Lung (tissue), 12 donors: ENCODE results near the gene NELL2. TPM values are rescaled to one million over a fixed set of nuclear protein-coding genes. Genes with fewer than 3 reads are reported as not detected.
"Not testable (repeated sequence)": the region's sequence is repeated elsewhere in the genome, so short reads cannot be mapped to it uniquely, and the experiment has no call there.

ENCODE experiments used
- ATAC-seq: fragments of 200-7000 bp; cut with Tn5 transposase; one replicate; pipeline ENCODE4 v1.9.1; 2020; ENCODE audit warnings: moderate number of reproducible peaks; ENCODE audit not compliant: insufficient read depth, low FRiP score
- DNase-seq, 3 donors: peaks; one replicate each; pipeline ENCODE4 v3.0.0-alpha.2; 2013 to 2017
- H3K27ac ChIP-seq, 2 donors: one replicate each; pipeline ENCODE4 v1.5.1; 2013; ENCODE audit warnings: mild to moderate bottlenecking in 2 of 2, moderate library complexity in 2 of 2, control low read depth in 1 of 2, inconsistent platforms in 1 of 2, low read depth in 1 of 2, low read length in 1 of 2
- H3K27me3 ChIP-seq, 3 donors: one replicate each; pipeline ENCODE4 v1.5.1; 2013; ENCODE audit warnings: low read length in 2 of 3; ENCODE audit not compliant: control insufficient read depth in 3 of 3, insufficient read depth in 3 of 3
- H3K36me3 ChIP-seq, 4 donors: one replicate each; pipeline ENCODE4 v1.5.1; 2013; ENCODE audit warnings: low read length in 4 of 4, mild to moderate bottlenecking in 1 of 4, moderate library complexity in 1 of 4; ENCODE audit not compliant: control insufficient read depth in 4 of 4, insufficient read depth in 4 of 4
- H3K4me1 ChIP-seq, 5 donors: one replicate each; pipeline ENCODE4 v1.5.1; 2013; ENCODE audit warnings: low read length in 5 of 5, mild to moderate bottlenecking in 2 of 5, moderate library complexity in 1 of 5; ENCODE audit not compliant: control insufficient read depth in 5 of 5, insufficient read depth in 5 of 5
- H3K4me3 ChIP-seq: one replicate; pipeline ENCODE4 v1.5.1; 2013; ENCODE audit warnings: mild to moderate bottlenecking, control low read depth, moderate library complexity
- H3K9ac ChIP-seq, 2 donors: one replicate each; pipeline ENCODE4 v1.5.1; 2013; ENCODE audit warnings: low read length in 2 of 2, control low read depth in 1 of 2; ENCODE audit not compliant: insufficient read depth in 1 of 2
- H3K9me3 ChIP-seq, 4 donors: one replicate each; pipeline ENCODE4 v1.5.1; 2013; ENCODE audit warnings: low read length in 3 of 4, mild to moderate bottlenecking in 1 of 4, moderate library complexity in 1 of 4; ENCODE audit not compliant: control insufficient read depth in 4 of 4, insufficient read depth in 3 of 4
- WGBS, 2 donors: extraction: QIAGEN DNeasy Blood & Tissue Kit; methylation state at CpG; one replicate each; pipeline ENCODE4 v1.1.7; 2013; 5-methylcytosine and 5-hydroxymethylcytosine counted together
- polyA plus RNA-seq, 2 donors: library from polyadenylated mRNA; stranded (reverse); fragments of 200-250 nt; gene quantifications; one replicate each; pipeline ENCODE4 v1.2.1, GENCODE V29; 2013
- total RNA-seq, 2 donors: library from RNA; depleted of rRNA in 1 of 2; stranded (reverse); fragments of >200 nt in 1 of 2; gene quantifications; one replicate each; pipeline ENCODE4 v1.2.1, GENCODE V29; 2014 to 2021
- TF ChIP-seq, protein P1 (sequence below): IDR thresholded peaks from 2 replicates; pipeline ENCODE4 v1.5.1; 2012; ENCODE audit warnings: mild to moderate bottlenecking; ENCODE audit errors: control extremely low read depth, extremely low read depth
- donor health status: control.
- donor health status: control.
- donor health status: Bipolar disorder and iron deficiency.
- donor health status: healthy.
- donor health status: DM: yes; HTN: yes; CAD: no.

Gene NELL2
- total and polyA plus RNA-seq, 4 donors: 2.2 to 15.9 (median 8.6) TPM

DNA sequence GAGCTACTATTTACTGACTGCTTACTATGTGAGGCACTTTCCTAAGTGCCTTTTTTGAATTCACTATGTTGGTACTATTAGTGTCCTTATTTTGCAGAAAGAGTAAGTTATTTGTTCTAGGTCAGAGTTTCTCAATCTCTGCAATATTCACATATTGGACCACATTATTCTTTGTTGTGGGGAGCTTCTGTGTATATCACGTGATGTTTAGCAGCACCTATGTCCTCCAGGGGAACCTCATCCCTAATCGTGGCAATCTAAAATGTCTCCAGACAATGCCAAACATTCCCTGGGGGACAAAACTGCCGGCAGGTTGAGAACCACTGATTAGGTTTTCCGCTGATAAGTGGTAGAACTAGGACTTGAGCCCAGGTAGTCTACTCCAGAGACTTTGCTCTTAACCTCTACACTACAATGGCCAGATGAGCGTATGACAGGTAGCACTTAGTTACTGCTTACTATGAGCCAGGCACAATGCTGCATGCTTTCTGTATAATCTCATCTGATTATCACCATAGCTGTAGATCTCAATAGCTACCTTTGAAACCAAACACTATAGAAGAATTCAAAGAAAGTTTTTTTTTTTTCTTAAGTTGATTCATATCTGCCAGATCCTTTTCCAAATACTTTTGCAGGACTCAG lies 38.9 kb downstream of the NELL2 start:
- H3K27me3 ChIP-seq: no peaks in the 10 kb centered on the region
- H3K9me3 ChIP-seq: no peaks in the 10 kb centered on the region
- no peak overlapping the region for H3K9ac ChIP-seq
- no peaks in the 10 kb centered on the region for H3K36me3 ChIP-seq
- no peak for ATAC-seq
- no peak overlapping the region for H3K27ac ChIP-seq
- TF ChIP-seq, protein P1, sequence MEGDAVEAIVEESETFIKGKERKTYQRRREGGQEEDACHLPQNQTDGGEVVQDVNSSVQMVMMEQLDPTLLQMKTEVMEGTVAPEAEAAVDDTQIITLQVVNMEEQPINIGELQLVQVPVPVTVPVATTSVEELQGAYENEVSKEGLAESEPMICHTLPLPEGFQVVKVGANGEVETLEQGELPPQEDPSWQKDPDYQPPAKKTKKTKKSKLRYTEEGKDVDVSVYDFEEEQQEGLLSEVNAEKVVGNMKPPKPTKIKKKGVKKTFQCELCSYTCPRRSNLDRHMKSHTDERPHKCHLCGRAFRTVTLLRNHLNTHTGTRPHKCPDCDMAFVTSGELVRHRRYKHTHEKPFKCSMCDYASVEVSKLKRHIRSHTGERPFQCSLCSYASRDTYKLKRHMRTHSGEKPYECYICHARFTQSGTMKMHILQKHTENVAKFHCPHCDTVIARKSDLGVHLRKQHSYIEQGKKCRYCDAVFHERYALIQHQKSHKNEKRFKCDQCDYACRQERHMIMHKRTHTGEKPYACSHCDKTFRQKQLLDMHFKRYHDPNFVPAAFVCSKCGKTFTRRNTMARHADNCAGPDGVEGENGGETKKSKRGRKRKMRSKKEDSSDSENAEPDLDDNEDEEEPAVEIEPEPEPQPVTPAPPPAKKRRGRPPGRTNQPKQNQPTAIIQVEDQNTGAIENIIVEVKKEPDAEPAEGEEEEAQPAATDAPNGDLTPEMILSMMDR: no peak
- H3K4me3 ChIP-seq: no peak overlapping the region
- DNase-seq: no peak
- 68 to 89% methylated on average over 5 of the region's 5 CpGs for WGBS, 2 donors
- H3K4me1 ChIP-seq: no peaks in the 10 kb centered on the region

DNA sequence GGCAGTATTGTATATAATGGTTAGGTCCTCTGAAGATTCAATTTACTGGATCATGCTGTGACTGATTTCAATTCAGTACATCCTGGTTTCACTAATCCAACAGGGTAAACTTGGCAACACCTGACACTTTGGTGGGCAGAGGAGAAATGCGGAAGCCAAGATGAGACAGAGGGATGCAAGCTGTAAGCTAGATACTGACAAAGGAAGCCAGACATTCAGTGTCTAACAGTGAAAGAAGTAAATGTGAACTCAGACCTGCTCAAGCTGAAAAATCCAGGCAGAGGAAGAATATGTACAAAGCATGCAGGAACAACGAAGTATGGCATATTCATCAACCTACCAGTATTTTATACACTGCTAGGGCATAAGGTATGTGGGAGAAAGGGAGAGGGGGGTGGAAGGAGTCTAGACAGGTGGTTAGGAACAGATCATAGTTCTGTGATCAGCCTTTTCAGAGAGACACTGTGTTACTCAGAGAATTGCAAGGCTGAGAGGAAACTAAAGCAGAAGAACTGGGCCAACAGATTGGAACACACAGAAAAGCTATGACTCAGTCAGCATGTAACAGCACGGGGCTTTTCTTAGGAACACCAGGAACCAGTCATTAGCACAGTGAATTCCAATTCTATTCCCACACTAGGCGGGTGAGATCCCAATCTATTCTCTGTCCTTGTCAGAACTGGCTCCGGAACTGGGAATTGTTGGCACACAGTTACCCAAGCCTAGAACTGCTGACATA lies 40.3 kb downstream of the NELL2 start:
- Histone ChIP-seq H3K9ac (no peak overlapping the region), H3K9me3 (no peaks in the 10 kb centered on the region), H3K4me3 (no peak overlapping the region), H3K27me3 (no peaks in the 10 kb centered on the region), H3K4me1 (no peaks in the 10 kb centered on the region), H3K27ac (no peak overlapping the region), H3K36me3 (no peaks in the 10 kb centered on the region)
- WGBS, 2 donors: 85 to 93% methylated on average over 5 of the region's 5 CpGs
- ATAC-seq: no peak
- DNase-seq: no peak
- TF ChIP-seq, protein P1: no peak

DNA sequence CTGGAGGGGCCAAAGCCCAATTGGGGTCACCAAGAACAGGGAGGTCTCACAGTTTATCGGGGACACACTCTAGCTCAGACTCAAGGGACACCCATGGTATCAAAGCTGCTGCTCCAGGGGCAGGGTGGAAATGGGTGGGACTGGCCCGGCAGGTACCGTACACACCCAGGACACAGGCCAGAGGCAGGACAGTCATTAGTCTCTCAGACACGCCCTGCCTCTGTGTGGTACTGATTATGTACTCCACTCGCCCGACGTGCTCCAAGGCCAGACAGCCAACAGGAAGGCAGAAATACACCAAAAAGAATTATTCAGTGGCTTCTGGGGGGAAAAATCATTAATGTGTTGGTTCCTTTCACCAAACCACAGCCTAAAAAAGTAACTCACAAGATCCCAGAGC lies 41.1 kb downstream of the NELL2 start:
- not testable (repeated sequence) for H3K9me3 ChIP-seq, H3K9ac ChIP-seq, DNase-seq, ATAC-seq, H3K4me1 ChIP-seq, H3K36me3 ChIP-seq, H3K27me3 ChIP-seq, H3K27ac ChIP-seq, H3K4me3 ChIP-seq
- 91 to 93% methylated on average over 7 of the region's 7 CpGs for WGBS, 2 donors

DNA sequence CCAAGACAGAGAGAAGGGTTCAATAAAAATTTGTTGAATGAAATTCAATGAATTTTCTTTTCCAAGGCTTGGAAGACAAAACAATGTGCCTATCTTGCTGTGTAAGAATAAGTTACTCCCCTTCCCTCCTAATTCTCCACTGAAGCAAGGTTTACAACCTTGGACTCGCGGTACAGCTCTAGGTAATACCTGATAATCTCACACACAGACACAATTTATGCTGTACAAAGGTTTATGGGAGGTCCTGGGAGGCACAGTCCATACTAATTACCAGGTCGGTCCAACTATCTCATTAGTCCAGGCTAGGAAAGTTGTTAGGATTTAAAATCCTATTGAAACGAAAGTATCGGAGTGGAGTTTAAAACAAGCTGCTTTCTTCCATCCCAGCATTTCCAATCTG lies 42.6 kb downstream of the NELL2 start:
- Histone ChIP-seq H3K36me3 (no peaks in the 10 kb centered on the region), H3K4me1 (no peaks in the 10 kb centered on the region), H3K27me3 (no peaks in the 10 kb centered on the region), H3K9ac (no peak overlapping the region), H3K4me3 (no peak overlapping the region), H3K9me3 (no peaks in the 10 kb centered on the region), H3K27ac (no peak overlapping the region)
- WGBS, 2 donors: 95 to 96% methylated on average over 5 of the region's 5 CpGs
- no peak for DNase-seq
- no peak for ATAC-seq
- TF ChIP-seq, protein P1: no peak
